Measurements from ENCODE around the gene C19orf67.
"Not testable (repeated sequence)": the region's sequence is repeated elsewhere in the genome, so short reads cannot be mapped to it uniquely, and the experiment has no call there.

The C19orf67 gene

GRCh38 chr19:14056741-14057356 is 28.7 kb downstream of the C19orf67 start:
- no peak for DNase-seq (ENCODE audit: low read depth in 3 of 3)

- no peak for DNase-seq (ENCODE audit: low read depth in 3 of 3)
Observed at GRCh38 chr19:14056069-14056666, 29.4 kb downstream of the C19orf67 start.

GRCh38 chr19:14055396-14055795 is 30.2 kb downstream of the C19orf67 start:
- DNase-seq (ENCODE audit: low read depth in 3 of 3), result no peak

- DNase-seq (ENCODE audit: low read depth in 3 of 3), result no peak
Observed at GRCh38 chr19:14054721-14055120, 30.9 kb downstream of the C19orf67 start.

- DNase-seq (ENCODE audit: low read depth in 3 of 3), result no peak
Observed at GRCh38 chr19:14054099-14054498, 31.5 kb downstream of the C19orf67 start.

- DNase-seq (ENCODE audit: low read depth in 3 of 3), result no peak
Observed at GRCh38 chr19:14053500-14053899, 32.1 kb downstream of the C19orf67 start.

- DNase-seq (ENCODE audit: low read depth in 3 of 3), result no peak
Observed at GRCh38 chr19:14053032-14053431, 32.6 kb downstream of the C19orf67 start.

GRCh38 chr19:14052470-14052869 is 33.1 kb downstream of the C19orf67 start:
- DNase-seq (ENCODE audit: low read depth in 3 of 3), result no peak

GRCh38 chr19:14051980-14052379 is 33.6 kb downstream of the C19orf67 start:
- DNase-seq (ENCODE audit: low read depth in 3 of 3), result no peak

GRCh38 chr19:14050961-14051360 is 34.6 kb downstream of the C19orf67 start:
- DNase-seq (ENCODE audit: low read depth in 3 of 3), result not testable (repeated sequence)

GRCh38 chr19:14050512-14050911 is 35.1 kb downstream of the C19orf67 start:
- DNase-seq (ENCODE audit: low read depth in 3 of 3), result no peak

- peak; percentile 60 to 79 (median 63) for DNase-seq (ENCODE audit: low read depth in 3 of 3)
Observed at GRCh38 chr19:14048443-14049153, 37.0 kb downstream of the C19orf67 start.

- not testable (repeated sequence) for DNase-seq (ENCODE audit: low read depth in 3 of 3)
Observed at GRCh38 chr19:14047866-14048265, 37.7 kb downstream of the C19orf67 start.

GRCh38 chr19:14042659-14043608 is 42.6 kb downstream of the C19orf67 start:
- DNase-seq (ENCODE audit: low read depth in 3 of 3), result not testable (repeated sequence)

- no peak for DNase-seq (ENCODE audit: low read depth in 3 of 3)
Observed at GRCh38 chr19:14039181-14039580, 46.4 kb downstream of the C19orf67 start.

GRCh38 chr19:14035706-14036105 is 49.9 kb downstream of the C19orf67 start:
- DNase-seq (ENCODE audit: low read depth in 3 of 3), result no peak

GRCh38 chr19:14035159-14035558 is 50.4 kb downstream of the C19orf67 start:
- not testable (repeated sequence) for DNase-seq (ENCODE audit: low read depth in 3 of 3)

- DNase-seq (ENCODE audit: low read depth in 3 of 3), result no peak
Observed at GRCh38 chr19:14033946-14034345, 51.6 kb downstream of the C19orf67 start.

- DNase-seq (ENCODE audit: low read depth in 3 of 3), result peak; percentile 53 to 80 (median 60)
Observed at GRCh38 chr19:14031719-14032480, 53.7 kb downstream of the C19orf67 start, which contains the start of gene IL27RA. Gene IL27RA, plus strand, starts transcription at chr19:14031762. Its CDS starts 111 bp downstream, at chr19:14031873.
